ENCODE results near the gene PLA2G4A. TPM values are rescaled to one million over a fixed set of nuclear protein-coding genes. Genes with fewer than 3 reads are reported as not detected.
A peak's percentile ranks its signal among the peaks of the same experiment; 100 is the strongest.

The PLA2G4A gene
- total and polyA plus RNA-seq, 2 experiments from 2014 or later = 1.1 to 3.8 TPM

GRCh38 chr1:186894415-186894814 is 65.7 kb downstream of the PLA2G4A start (continued):
- TF ChIP-seq ETS1 (IDR thresholded peaks at IDR 0.05) (no peak), ZNF114 (CRISPR knock-in tag; IDR thresholded peaks at IDR 0.05) (no peak)

GRCh38 chr1:186896211-186896610 is 67.5 kb downstream of the PLA2G4A start:
- Mint-ChIP-seq H3K36me3 (ENCODE audit: low read depth) (no peaks in the 10 kb centered on the region), H3K4me3 (no peak overlapping the region), H3K4me1 (peaks cover 4% of the 10 kb centered on the region; the same call in 2 of the 3 replicates), H3K27ac (peak overlapping the region; percentile 20; the same call in 1 of the 2 replicates), H3K27me3 (ENCODE audit: insufficient read depth, low read depth, poor library complexity) (no peaks in the 10 kb centered on the region), H3K9me3 (no peaks in the 10 kb centered on the region)
- Histone ChIP-seq H3K36me3 (ENCODE audit: insufficient read depth) (no peaks in the 10 kb centered on the region), H3K4me3 (no peak overlapping the region), H2AFZ (no peak overlapping the region), H3K9me2 (ENCODE audit: insufficient read depth) (no peaks in the 10 kb centered on the region; the same call in 1 of the 2 replicates), H3K27me3 (ENCODE audit: insufficient read depth) (no peaks in the 10 kb centered on the region), H3F3A (replicated peaks; ENCODE audit: low read depth) (no peaks in the 10 kb centered on the region), H3K4me2 (no peak overlapping the region), H3K4me1 (ENCODE audit: insufficient read depth) (peaks cover 5% of the 10 kb centered on the region; the same call in 1 of the 2 replicates), H3K27ac (ENCODE audit: low read depth) (no peak overlapping the region), H3K79me2 (replicated peaks; ENCODE audit: insufficient read depth) (no peaks in the 10 kb centered on the region), H4K20me1 (replicated peaks; ENCODE audit: insufficient read depth) (no peaks in the 10 kb centered on the region)
- TF ChIP-seq POLR2AphosphoS5 (IDR thresholded peaks at IDR 0.05; ENCODE audit: low read depth) (no peak), ZNF331 (CRISPR knock-in tag; IDR thresholded peaks at IDR 0.05; ENCODE audit: low read depth) (no peak), EZH2 (IDR thresholded peaks at IDR 0.05; ENCODE audit: low read depth, unreplicated experiment) (no peak), REST (IDR thresholded peaks at IDR 0.05; ENCODE audit: unreplicated experiment) (no peak), CREB1 (CRISPR knock-in tag; IDR thresholded peaks at IDR 0.05; ENCODE audit: low read depth) (no peak), ZNF114 (CRISPR knock-in tag; IDR thresholded peaks at IDR 0.05) (no peak), ETS1 (IDR thresholded peaks at IDR 0.05) (no peak), NANOG (IDR thresholded peaks at IDR 0.05; ENCODE audit: borderline replicate concordance) (no peak), EZH2phosphoT487 (IDR thresholded peaks at IDR 0.05; ENCODE audit: unreplicated experiment) (no peak), STAT1 (IDR thresholded peaks at IDR 0.05; ENCODE audit: unreplicated experiment) (no peak), ZNF462 (CRISPR knock-in tag; IDR thresholded peaks at IDR 0.05) (no peak), JUNB (IDR thresholded peaks at IDR 0.05; ENCODE audit: unreplicated experiment) (no peak)
- ATAC-seq (no peak), DNase-seq (ENCODE audit: low spot score) (no peak)
